Activated naive CD4-positive, alpha-beta T cell treated with anti-CD3 and anti-CD28 coated beads, Interleukin-2, amount 50 U/mL, for 24 hours (primary cell): ENCODE results near the gene CLCN4.

ENCODE experiments used
- H3K27ac Mint-ChIP-seq: one replicate; pipeline ENCODE4 v1.8.0; 2021; ENCODE audit warnings: mild to moderate bottlenecking, mixed read lengths
- H3K27me3 Mint-ChIP-seq: one replicate; pipeline ENCODE4 v1.8.0; 2021; ENCODE audit warnings: mixed read lengths
- H3K36me3 Mint-ChIP-seq: one replicate; pipeline ENCODE4 v1.8.0; 2021; ENCODE audit warnings: mixed read lengths
- H3K4me1 Mint-ChIP-seq: one replicate; pipeline ENCODE4 v1.8.0; 2021; ENCODE audit warnings: mixed read lengths
- H3K4me3 Mint-ChIP-seq: one replicate; pipeline ENCODE4 v1.8.0; 2021; ENCODE audit warnings: mild to moderate bottlenecking, mixed read lengths
- H3K9me3 Mint-ChIP-seq: one replicate; pipeline ENCODE4 v1.8.0; 2021; ENCODE audit warnings: mixed read lengths

Gene CLCN4

GRCh38 chrX:10121787-10122186, 35.0 kb upstream of the CLCN4 start:
- H3K4me3 Mint-ChIP-seq: no peak overlapping the region
- H3K9me3 Mint-ChIP-seq: no peaks in the 10 kb centered on the region
- H3K4me1 Mint-ChIP-seq: peaks cover 26% of the 10 kb centered on the region
- H3K36me3 Mint-ChIP-seq: no peaks in the 10 kb centered on the region
- no peaks in the 10 kb centered on the region for H3K27me3 Mint-ChIP-seq
- H3K27ac Mint-ChIP-seq: no peak overlapping the region

- H3K4me3 Mint-ChIP-seq: no peak overlapping the region
- no peaks in the 10 kb centered on the region for H3K36me3 Mint-ChIP-seq
- no peaks in the 10 kb centered on the region for H3K27me3 Mint-ChIP-seq
- no peaks in the 10 kb centered on the region for H3K9me3 Mint-ChIP-seq
- peaks cover 20% of the 10 kb centered on the region for H3K4me1 Mint-ChIP-seq
- no peak overlapping the region for H3K27ac Mint-ChIP-seq
Measured at GRCh38 chrX:10124506-10125247, 32.1 kb upstream of the CLCN4 start.

GRCh38 chrX:10125248-10125615, 31.5 kb upstream of the CLCN4 start:
- no peaks in the 10 kb centered on the region for H3K27me3 Mint-ChIP-seq
- no peaks in the 10 kb centered on the region for H3K9me3 Mint-ChIP-seq
- H3K4me1 Mint-ChIP-seq: peaks cover 18% of the 10 kb centered on the region
- no peak overlapping the region for H3K4me3 Mint-ChIP-seq
- no peak overlapping the region for H3K27ac Mint-ChIP-seq
- no peaks in the 10 kb centered on the region for H3K36me3 Mint-ChIP-seq

GRCh38 chrX:10126044-10126443, 30.7 kb upstream of the CLCN4 start:
- peaks cover 16% of the 10 kb centered on the region for H3K4me1 Mint-ChIP-seq
- H3K4me3 Mint-ChIP-seq: no peak overlapping the region
- H3K27ac Mint-ChIP-seq: no peak overlapping the region
- no peaks in the 10 kb centered on the region for H3K9me3 Mint-ChIP-seq
- H3K27me3 Mint-ChIP-seq: no peaks in the 10 kb centered on the region
- H3K36me3 Mint-ChIP-seq: no peaks in the 10 kb centered on the region

- H3K36me3 Mint-ChIP-seq: no peaks in the 10 kb centered on the region
- peaks cover 11% of the 10 kb centered on the region for H3K4me1 Mint-ChIP-seq
- H3K4me3 Mint-ChIP-seq: no peak overlapping the region
- H3K27me3 Mint-ChIP-seq: no peaks in the 10 kb centered on the region
- H3K9me3 Mint-ChIP-seq: no peaks in the 10 kb centered on the region
- no peak overlapping the region for H3K27ac Mint-ChIP-seq
Measured at GRCh38 chrX:10126834-10127233, 29.9 kb upstream of the CLCN4 start.

- no peaks in the 10 kb centered on the region for H3K9me3 Mint-ChIP-seq
- no peaks in the 10 kb centered on the region for H3K27me3 Mint-ChIP-seq
- no peaks in the 10 kb centered on the region for H3K36me3 Mint-ChIP-seq
- H3K4me1 Mint-ChIP-seq: peaks cover 5% of the 10 kb centered on the region
- no peak overlapping the region for H3K4me3 Mint-ChIP-seq
- H3K27ac Mint-ChIP-seq: no peak overlapping the region
Measured at GRCh38 chrX:10128386-10128785, 28.4 kb upstream of the CLCN4 start.

GRCh38 chrX:10129229-10129628, 27.5 kb upstream of the CLCN4 start:
- Mint-ChIP-seq H3K27ac (no peak overlapping the region), H3K4me1 (peaks cover 5% of the 10 kb centered on the region), H3K36me3 (no peaks in the 10 kb centered on the region)

GRCh38 chrX:10130354-10130753, 26.4 kb upstream of the CLCN4 start:
- Mint-ChIP-seq H3K4me3 (no peak overlapping the region), H3K36me3 (no peaks in the 10 kb centered on the region), H3K4me1 (peaks cover 5% of the 10 kb centered on the region), H3K27ac (no peak overlapping the region), H3K27me3 (no peaks in the 10 kb centered on the region), H3K9me3 (no peaks in the 10 kb centered on the region)

More at GRCh38 chrX:10129229-10129628, 27.5 kb upstream of the CLCN4 start:
- H3K4me3 Mint-ChIP-seq: no peak overlapping the region
- H3K9me3 Mint-ChIP-seq: no peaks in the 10 kb centered on the region
- H3K27me3 Mint-ChIP-seq: no peaks in the 10 kb centered on the region

GRCh38 chrX:10133980-10134676, 22.6 kb upstream of the CLCN4 start:
- Mint-ChIP-seq H3K27me3 (no peaks in the 10 kb centered on the region), H3K4me3 (no peak overlapping the region), H3K27ac (peak overlapping the region; percentile 41), H3K36me3 (no peaks in the 10 kb centered on the region), H3K9me3 (no peaks in the 10 kb centered on the region), H3K4me1 (no peaks in the 10 kb centered on the region)

GRCh38 chrX:10134921-10135320, 21.9 kb upstream of the CLCN4 start:
- no peaks in the 10 kb centered on the region for H3K36me3 Mint-ChIP-seq
- H3K9me3 Mint-ChIP-seq: no peaks in the 10 kb centered on the region
- H3K4me1 Mint-ChIP-seq: no peaks in the 10 kb centered on the region
- no peak overlapping the region for H3K4me3 Mint-ChIP-seq
- H3K27me3 Mint-ChIP-seq: no peaks in the 10 kb centered on the region
- H3K27ac Mint-ChIP-seq: no peak overlapping the region

- H3K4me3 Mint-ChIP-seq: no peak overlapping the region
- H3K4me1 Mint-ChIP-seq: no peaks in the 10 kb centered on the region
- no peak overlapping the region for H3K27ac Mint-ChIP-seq
Measured at GRCh38 chrX:10135561-10136399, 21.0 kb upstream of the CLCN4 start.

GRCh38 chrX:10138726-10139125, 18.0 kb upstream of the CLCN4 start:
- H3K27me3 Mint-ChIP-seq: no peaks in the 10 kb centered on the region
- peaks cover 1% of the 10 kb centered on the region for H3K36me3 Mint-ChIP-seq
- H3K9me3 Mint-ChIP-seq: no peaks in the 10 kb centered on the region
- no peak overlapping the region for H3K4me3 Mint-ChIP-seq
- H3K27ac Mint-ChIP-seq: no peak overlapping the region
- H3K4me1 Mint-ChIP-seq: no peaks in the 10 kb centered on the region

More at GRCh38 chrX:10135561-10136399, 21.0 kb upstream of the CLCN4 start:
- H3K9me3 Mint-ChIP-seq: no peaks in the 10 kb centered on the region
- no peaks in the 10 kb centered on the region for H3K36me3 Mint-ChIP-seq
- no peaks in the 10 kb centered on the region for H3K27me3 Mint-ChIP-seq

GRCh38 chrX:10140264-10140663, 16.5 kb upstream of the CLCN4 start:
- Mint-ChIP-seq H3K4me1 (no peaks in the 10 kb centered on the region), H3K9me3 (no peaks in the 10 kb centered on the region), H3K4me3 (no peak overlapping the region), H3K36me3 (peaks cover 1% of the 10 kb centered on the region), H3K27ac (no peak overlapping the region), H3K27me3 (no peaks in the 10 kb centered on the region)

GRCh38 chrX:10142041-10142599, 14.7 kb upstream of the CLCN4 start:
- Mint-ChIP-seq H3K4me3 (no peak overlapping the region), H3K36me3 (peaks cover 4% of the 10 kb centered on the region), H3K27ac (peak overlapping the region; percentile 41), H3K9me3 (no peaks in the 10 kb centered on the region), H3K27me3 (no peaks in the 10 kb centered on the region), H3K4me1 (no peaks in the 10 kb centered on the region)

GRCh38 chrX:10143071-10143983, 13.4 kb upstream of the CLCN4 start:
- Mint-ChIP-seq H3K27me3 (no peaks in the 10 kb centered on the region), H3K36me3 (peaks cover 4% of the 10 kb centered on the region), H3K4me3 (no peak overlapping the region), H3K27ac (peak overlapping the region; percentile 68), H3K4me1 (no peaks in the 10 kb centered on the region), H3K9me3 (no peaks in the 10 kb centered on the region)
